Activated T-helper 17 cell treated with anti-CD3 and anti-CD28 coated beads, Interleukin-2, amount 50 U/mL, for 72 hours (primary cell): ENCODE data around the gene COASY. TPM values are rescaled to one million over a fixed set of nuclear protein-coding genes. Genes with fewer than 3 reads are reported as not detected.
A peak's percentile ranks its signal among the peaks of the same experiment; 100 is the strongest.
"Not testable (repeated sequence)": the region's sequence is repeated elsewhere in the genome, so short reads cannot be mapped to it uniquely, and the experiment has no call there.

ENCODE experiments used
- ATAC-seq: fragments of 150-1000 bp; cut with Tn5 transposase; replicated peaks from 2 replicates; pipeline ENCODE4 v1.10.0; 2021; ENCODE audit warnings: mild to moderate bottlenecking, moderate library complexity
- H3K27ac Mint-ChIP-seq: one replicate; pipeline ENCODE4 v1.8.0; 2022; ENCODE audit warnings: mixed read lengths
- H3K27me3 Mint-ChIP-seq: one replicate; pipeline ENCODE4 v1.8.0; 2022; ENCODE audit warnings: mixed read lengths
- H3K36me3 Mint-ChIP-seq: one replicate; pipeline ENCODE4 v1.8.0; 2022; ENCODE audit warnings: low read depth, mild to moderate bottlenecking, mixed read lengths
- H3K4me1 Mint-ChIP-seq: one replicate; pipeline ENCODE4 v1.8.0; 2022; ENCODE audit warnings: mixed read lengths
- H3K4me3 Mint-ChIP-seq: one replicate; pipeline ENCODE4 v1.8.0; 2022; ENCODE audit warnings: mild to moderate bottlenecking, mixed read lengths
- H3K9me3 Mint-ChIP-seq: one replicate; pipeline ENCODE4 v1.8.0; 2022; ENCODE audit warnings: mixed read lengths
- total RNA-seq, 2 donors: library from RNA; stranded (reverse); gene quantifications; one replicate each; pipeline ENCODE4 v1.2.3, GENCODE V29; 2022

Gene COASY
- total RNA-seq, 2 donors from 2014 or later: 76.7 to 108 TPM

- no peaks in the 10 kb centered on the region for H3K4me1 Mint-ChIP-seq
- H3K4me3 Mint-ChIP-seq: peak overlapping the region; percentile 89
- no peaks in the 10 kb centered on the region for H3K9me3 Mint-ChIP-seq
- ATAC-seq: peak; percentile 93
- H3K27me3 Mint-ChIP-seq: no peaks in the 10 kb centered on the region
- H3K27ac Mint-ChIP-seq: peak overlapping the region; percentile 92
- H3K36me3 Mint-ChIP-seq: no peaks in the 10 kb centered on the region
Measured at GRCh38 chr17:42554250-42555121, 7.5 kb upstream of the COASY start.

GRCh38 chr17:42555122-42555622, 6.8 kb upstream of the COASY start:
- peak overlapping the region; percentile 92 for H3K27ac Mint-ChIP-seq
- H3K4me1 Mint-ChIP-seq: no peaks in the 10 kb centered on the region
- no peaks in the 10 kb centered on the region for H3K36me3 Mint-ChIP-seq
- H3K27me3 Mint-ChIP-seq: no peaks in the 10 kb centered on the region
- no peaks in the 10 kb centered on the region for H3K9me3 Mint-ChIP-seq
- peak overlapping the region; percentile 89 for H3K4me3 Mint-ChIP-seq
- ATAC-seq: peak; percentile 9

GRCh38 chr17:42555961-42556617, 5.9 kb upstream of the COASY start:
- H3K27ac Mint-ChIP-seq: peak overlapping the region; percentile 92
- H3K36me3 Mint-ChIP-seq, ATAC-seq, H3K9me3 Mint-ChIP-seq, H3K4me1 Mint-ChIP-seq, H3K27me3 Mint-ChIP-seq: not testable (repeated sequence)
- H3K4me3 Mint-ChIP-seq: peak overlapping the region; percentile 89

GRCh38 chr17:42559075-42559474, 2.9 kb upstream of the COASY start:
- no peaks in the 10 kb centered on the region for H3K9me3 Mint-ChIP-seq
- H3K27me3 Mint-ChIP-seq: no peaks in the 10 kb centered on the region
- peaks cover 10% of the 10 kb centered on the region for H3K4me1 Mint-ChIP-seq
- ATAC-seq: no peak
- no peak overlapping the region for H3K27ac Mint-ChIP-seq
- H3K4me3 Mint-ChIP-seq: no peak overlapping the region
- peaks cover 21% of the 10 kb centered on the region for H3K36me3 Mint-ChIP-seq

GRCh38 chr17:42560246-42560645, 1.7 kb upstream of the COASY start:
- H3K27ac Mint-ChIP-seq: peak overlapping the region; percentile 5
- no peak for ATAC-seq
- H3K36me3 Mint-ChIP-seq: peaks cover 25% of the 10 kb centered on the region
- H3K9me3 Mint-ChIP-seq: no peaks in the 10 kb centered on the region
- peaks cover 10% of the 10 kb centered on the region for H3K4me1 Mint-ChIP-seq
- H3K4me3 Mint-ChIP-seq: peak overlapping the region; percentile 93
- no peaks in the 10 kb centered on the region for H3K27me3 Mint-ChIP-seq

GRCh38 chr17:42562388-42563142, 617 bp downstream of the COASY start:
- ATAC-seq: peak; percentile 12
- Mint-ChIP-seq H3K27me3 (no peaks in the 10 kb centered on the region), H3K27ac (peak overlapping the region; percentile 98), H3K4me1 (peaks cover 11% of the 10 kb centered on the region), H3K36me3 (peaks cover 46% of the 10 kb centered on the region), H3K9me3 (no peaks in the 10 kb centered on the region), H3K4me3 (peak overlapping the region; percentile 93)

- peaks cover 15% of the 10 kb centered on the region for H3K4me1 Mint-ChIP-seq
- no peaks in the 10 kb centered on the region for H3K9me3 Mint-ChIP-seq
- H3K36me3 Mint-ChIP-seq: peaks cover 52% of the 10 kb centered on the region
- no peak for ATAC-seq
- peak overlapping the region; percentile 93 for H3K4me3 Mint-ChIP-seq
- peak overlapping the region; percentile 98 for H3K27ac Mint-ChIP-seq
- H3K27me3 Mint-ChIP-seq: no peaks in the 10 kb centered on the region
Measured at GRCh38 chr17:42563143-42563509, 1.2 kb downstream of the COASY start.

- Mint-ChIP-seq H3K27ac (peak overlapping the region; percentile 98), H3K9me3 (no peaks in the 10 kb centered on the region), H3K36me3 (peaks cover 54% of the 10 kb centered on the region), H3K4me1 (peaks cover 15% of the 10 kb centered on the region), H3K4me3 (peak overlapping the region; percentile 93), H3K27me3 (no peaks in the 10 kb centered on the region)
- ATAC-seq: no peak
Measured at GRCh38 chr17:42563543-42563942, 1.6 kb downstream of the COASY start.

GRCh38 chr17:42563950-42564349, 2.0 kb downstream of the COASY start:
- Mint-ChIP-seq H3K27me3 (no peaks in the 10 kb centered on the region), H3K4me3 (peak overlapping the region; percentile 93), H3K9me3 (no peaks in the 10 kb centered on the region), H3K27ac (peak overlapping the region; percentile 98), H3K4me1 (peaks cover 15% of the 10 kb centered on the region), H3K36me3 (peaks cover 59% of the 10 kb centered on the region)
- no peak for ATAC-seq

- Mint-ChIP-seq H3K27me3 (no peaks in the 10 kb centered on the region), H3K9me3 (no peaks in the 10 kb centered on the region), H3K4me3 (peak overlapping the region; percentile 93), H3K4me1 (peaks cover 15% of the 10 kb centered on the region), H3K36me3 (peaks cover 69% of the 10 kb centered on the region), H3K27ac (no peak overlapping the region)
- ATAC-seq: no peak
Measured at GRCh38 chr17:42564815-42565522, 3.0 kb downstream of the COASY start.

- H3K27ac Mint-ChIP-seq: peak overlapping the region; percentile 91
Measured at GRCh38 chr17:42565523-42566214, 3.7 kb downstream of the COASY start.

GRCh38 chr17:42566215-42566882, 4.4 kb downstream of the COASY start:
- H3K36me3 Mint-ChIP-seq: peaks cover 82% of the 10 kb centered on the region
- H3K27ac Mint-ChIP-seq: peak overlapping the region; percentile 91
- ATAC-seq: no peak
- H3K27me3 Mint-ChIP-seq: no peaks in the 10 kb centered on the region
- H3K4me1 Mint-ChIP-seq: peaks cover 15% of the 10 kb centered on the region
- no peaks in the 10 kb centered on the region for H3K9me3 Mint-ChIP-seq
- peak overlapping the region; percentile 93 for H3K4me3 Mint-ChIP-seq

More at GRCh38 chr17:42565523-42566214, 3.7 kb downstream of the COASY start:
- no peaks in the 10 kb centered on the region for H3K9me3 Mint-ChIP-seq
- H3K27me3 Mint-ChIP-seq: no peaks in the 10 kb centered on the region
- H3K4me1 Mint-ChIP-seq: peaks cover 15% of the 10 kb centered on the region
- H3K36me3 Mint-ChIP-seq: peaks cover 76% of the 10 kb centered on the region
- no peak for ATAC-seq
- peak overlapping the region; percentile 93 for H3K4me3 Mint-ChIP-seq
